GM23338 (cell line): ENCODE measurements around the gene ROBO3. TPM values are rescaled to one million over a fixed set of nuclear protein-coding genes. Genes with fewer than 3 reads are reported as not detected.

Source experiments
- ATAC-seq: fragments of 200-7000 bp; cut with Tn5 transposase; 3 replicates; pipeline ENCODE4 v1.9.1; 2020
- DNase-seq: peaks from one replicate; pipeline ENCODE4 v3.0.0-alpha.2; 2015; ENCODE audit warnings: low spot score
- H2AFZ ChIP-seq: fragments of 200-600 bp; sonication (generic); 2 replicates; pipeline ENCODE4 v1.8.0; 2016; ENCODE audit warnings: antibody characterized with exemption, mild to moderate bottlenecking, moderate library complexity
- H3F3A ChIP-seq: fragments of 200-600 bp; sonication (generic); replicated peaks from 2 replicates; pipeline ENCODE4 v1.8.0; 2017; ENCODE audit warnings: antibody characterized with exemption, mixed run types, low read depth
- H3K27ac ChIP-seq: fragments of 200-600 bp; sonication (generic); 2 replicates; pipeline ENCODE4 v1.6.1; 2016; ENCODE audit warnings: low read depth
- H3K27me3 ChIP-seq: fragments of 200-600 bp; sonication (generic); 2 replicates; pipeline ENCODE4 v1.8.0; 2016; ENCODE audit warnings: mild to moderate bottlenecking, mixed run types, moderate library complexity; ENCODE audit not compliant: insufficient read depth
- H3K36me3 ChIP-seq: fragments of 200-600 bp; sonication (generic); 2 replicates; pipeline ENCODE4 v1.8.0; 2016; ENCODE audit warnings: mild to moderate bottlenecking; ENCODE audit not compliant: insufficient read depth
- H3K4me1 ChIP-seq: fragments of 200-600 bp; sonication (generic); 2 replicates; pipeline ENCODE4 v1.8.0; 2016; ENCODE audit warnings: mild to moderate bottlenecking, moderate library complexity; ENCODE audit not compliant: insufficient read depth
- H3K4me2 ChIP-seq: fragments of 200-600 bp; sonication (generic); 2 replicates; pipeline ENCODE4 v1.7.1; 2017; ENCODE audit warnings: mixed run types
- H3K4me3 ChIP-seq: fragments of 200-600 bp; sonication (generic); 2 replicates; pipeline ENCODE4 v1.6.1; 2016; ENCODE audit warnings: mixed run types
- H3K79me2 ChIP-seq: fragments of 200-600 bp; sonication (generic); replicated peaks from 2 replicates; pipeline ENCODE4 v1.8.0; 2017; ENCODE audit warnings: mild to moderate bottlenecking; ENCODE audit not compliant: insufficient read depth
- H3K9me2 ChIP-seq: fragments of 200-600 bp; sonication (generic); 2 replicates; pipeline ENCODE4 v1.8.0; 2017; ENCODE audit not compliant: insufficient read depth
- H4K20me1 ChIP-seq: fragments of 200-600 bp; sonication (generic); replicated peaks from 2 replicates; pipeline ENCODE4 v1.8.0; 2017; ENCODE audit warnings: mild to moderate bottlenecking; ENCODE audit not compliant: insufficient read depth
- H3K27ac Mint-ChIP-seq: 2 replicates; pipeline ENCODE4 v1.8.0; 2020; ENCODE audit warnings: inconsistent platforms, mild to moderate bottlenecking, moderate library complexity, mixed read lengths
- H3K27me3 Mint-ChIP-seq: 3 replicates; pipeline ENCODE4 v1.8.0; 2022; ENCODE audit warnings: low read depth, mild to moderate bottlenecking, moderate library complexity, mixed read lengths, inconsistent platforms; ENCODE audit not compliant: insufficient read depth, poor library complexity
- H3K36me3 Mint-ChIP-seq: 3 replicates; pipeline ENCODE4 v1.8.0; 2021; ENCODE audit warnings: low read depth, mild to moderate bottlenecking, inconsistent platforms, moderate library complexity, mixed read lengths
- H3K4me1 Mint-ChIP-seq: 3 replicates; pipeline ENCODE4 v1.8.0; 2020; ENCODE audit warnings: mild to moderate bottlenecking, inconsistent platforms, mixed read lengths
- H3K4me3 Mint-ChIP-seq: 3 replicates; pipeline ENCODE4 v1.8.0; 2021; ENCODE audit warnings: moderate library complexity, mild to moderate bottlenecking, inconsistent platforms, mixed read lengths
- H3K9me3 Mint-ChIP-seq: 3 replicates; pipeline ENCODE4 v1.8.0; 2020; ENCODE audit warnings: moderate library complexity, mild to moderate bottlenecking, inconsistent platforms, mixed read lengths
- CREB1 ChIP-seq: fragments of 250-450 bp; sonication (Bioruptor Pico); IDR thresholded peaks from 2 replicates; pipeline ENCODE4 v1.5.0; 2020; ENCODE audit warnings: low read depth, mild to moderate bottlenecking, moderate library complexity
- EZH2phosphoT487 ChIP-seq: fragments of 200-600 bp; sonication (generic); IDR thresholded peaks from one replicate; pipeline ENCODE4 v1.8.1; 2018; ENCODE audit warnings: antibody characterized with exemption; ENCODE audit not compliant: unreplicated experiment
- JUNB ChIP-seq: IDR thresholded peaks from one replicate; pipeline ENCODE4 v1.6.1; 2016; ENCODE audit warnings: antibody characterized with exemption; ENCODE audit not compliant: unreplicated experiment
- NANOG ChIP-seq: IDR thresholded peaks from 2 replicates; pipeline ENCODE4 v1.6.1; 2016; ENCODE audit warnings: antibody characterized with exemption, borderline replicate concordance
- POLR2AphosphoS5 ChIP-seq: IDR thresholded peaks from 2 replicates; pipeline ENCODE4 v1.6.1; 2016; ENCODE audit warnings: antibody characterized with exemption, low read depth
- ZNF331 ChIP-seq: fragments of 250-450 bp; sonication (Bioruptor Pico); IDR thresholded peaks from 2 replicates; pipeline ENCODE4 v1.5.0; 2020; ENCODE audit warnings: low read depth, mild to moderate bottlenecking, moderate library complexity
- polyA plus RNA-seq: library from polyadenylated mRNA; unstranded; fragments of >200 nt; fragmentation: Nextera tagmentation; extraction: Ambion mirVana; gene quantifications from 2 replicates; pipeline ENCODE4 v1.2.1, GENCODE V29; 2016
- total RNA-seq: library from RNA; depleted of rRNA; stranded (reverse); fragments of >200 nt; shearing (Covaris generic); gene quantifications from 2 replicates; pipeline ENCODE4 v1.2.3, GENCODE V29; 2014
- TF ChIP-seq, protein P1 (sequence below): IDR thresholded peaks from one replicate; pipeline ENCODE4 v1.6.1; 2018; ENCODE audit warnings: antibody characterized with exemption; ENCODE audit not compliant: unreplicated experiment
- TF ChIP-seq, protein P2 (sequence below): IDR thresholded peaks from 2 replicates; pipeline ENCODE4 v1.6.1; 2016; ENCODE audit warnings: antibody characterized with exemption
- TF ChIP-seq, protein P3 (sequence below): fragments of 250-450 bp; sonication (Bioruptor Pico); IDR thresholded peaks from 2 replicates; pipeline ENCODE4 v1.5.0; 2020; ENCODE audit warnings: mild to moderate bottlenecking, moderate library complexity

The ROBO3 gene
- total and polyA plus RNA-seq, 2 experiments from 2014 or later = 17.0 to 21.4 TPM

DNA sequence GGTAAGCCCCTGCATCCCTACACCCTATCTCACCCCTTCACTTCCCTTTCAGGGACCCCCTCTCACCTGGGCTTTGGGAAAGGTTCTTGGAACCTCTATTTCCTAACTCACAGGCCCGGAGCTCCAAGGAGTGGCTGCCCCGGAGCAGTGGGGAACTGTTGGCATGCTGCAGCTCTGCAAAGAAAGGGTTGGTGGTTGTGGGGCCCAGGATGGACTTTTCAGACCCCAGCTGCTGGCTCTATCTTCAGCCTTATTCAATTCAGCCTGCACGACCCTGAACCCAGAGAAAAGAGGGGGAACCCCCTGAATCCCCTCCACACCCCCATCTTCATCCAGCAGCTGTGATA, 22.4 kb downstream of the ROBO3 start (continued):
- TF ChIP-seq, protein P1, sequence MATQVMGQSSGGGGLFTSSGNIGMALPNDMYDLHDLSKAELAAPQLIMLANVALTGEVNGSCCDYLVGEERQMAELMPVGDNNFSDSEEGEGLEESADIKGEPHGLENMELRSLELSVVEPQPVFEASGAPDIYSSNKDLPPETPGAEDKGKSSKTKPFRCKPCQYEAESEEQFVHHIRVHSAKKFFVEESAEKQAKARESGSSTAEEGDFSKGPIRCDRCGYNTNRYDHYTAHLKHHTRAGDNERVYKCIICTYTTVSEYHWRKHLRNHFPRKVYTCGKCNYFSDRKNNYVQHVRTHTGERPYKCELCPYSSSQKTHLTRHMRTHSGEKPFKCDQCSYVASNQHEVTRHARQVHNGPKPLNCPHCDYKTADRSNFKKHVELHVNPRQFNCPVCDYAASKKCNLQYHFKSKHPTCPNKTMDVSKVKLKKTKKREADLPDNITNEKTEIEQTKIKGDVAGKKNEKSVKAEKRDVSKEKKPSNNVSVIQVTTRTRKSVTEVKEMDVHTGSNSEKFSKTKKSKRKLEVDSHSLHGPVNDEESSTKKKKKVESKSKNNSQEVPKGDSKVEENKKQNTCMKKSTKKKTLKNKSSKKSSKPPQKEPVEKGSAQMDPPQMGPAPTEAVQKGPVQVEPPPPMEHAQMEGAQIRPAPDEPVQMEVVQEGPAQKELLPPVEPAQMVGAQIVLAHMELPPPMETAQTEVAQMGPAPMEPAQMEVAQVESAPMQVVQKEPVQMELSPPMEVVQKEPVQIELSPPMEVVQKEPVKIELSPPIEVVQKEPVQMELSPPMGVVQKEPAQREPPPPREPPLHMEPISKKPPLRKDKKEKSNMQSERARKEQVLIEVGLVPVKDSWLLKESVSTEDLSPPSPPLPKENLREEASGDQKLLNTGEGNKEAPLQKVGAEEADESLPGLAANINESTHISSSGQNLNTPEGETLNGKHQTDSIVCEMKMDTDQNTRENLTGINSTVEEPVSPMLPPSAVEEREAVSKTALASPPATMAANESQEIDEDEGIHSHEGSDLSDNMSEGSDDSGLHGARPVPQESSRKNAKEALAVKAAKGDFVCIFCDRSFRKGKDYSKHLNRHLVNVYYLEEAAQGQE = no peak
- TF ChIP-seq CREB1 = no peak
- no peak for TF ChIP-seq NANOG
- TF ChIP-seq, protein P2, sequence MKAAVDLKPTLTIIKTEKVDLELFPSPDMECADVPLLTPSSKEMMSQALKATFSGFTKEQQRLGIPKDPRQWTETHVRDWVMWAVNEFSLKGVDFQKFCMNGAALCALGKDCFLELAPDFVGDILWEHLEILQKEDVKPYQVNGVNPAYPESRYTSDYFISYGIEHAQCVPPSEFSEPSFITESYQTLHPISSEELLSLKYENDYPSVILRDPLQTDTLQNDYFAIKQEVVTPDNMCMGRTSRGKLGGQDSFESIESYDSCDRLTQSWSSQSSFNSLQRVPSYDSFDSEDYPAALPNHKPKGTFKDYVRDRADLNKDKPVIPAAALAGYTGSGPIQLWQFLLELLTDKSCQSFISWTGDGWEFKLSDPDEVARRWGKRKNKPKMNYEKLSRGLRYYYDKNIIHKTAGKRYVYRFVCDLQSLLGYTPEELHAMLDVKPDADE = no peak
- TF ChIP-seq JUNB = no peak
- no peak for TF ChIP-seq POLR2AphosphoS5
- TF ChIP-seq ZNF331 = no peak

DNA sequence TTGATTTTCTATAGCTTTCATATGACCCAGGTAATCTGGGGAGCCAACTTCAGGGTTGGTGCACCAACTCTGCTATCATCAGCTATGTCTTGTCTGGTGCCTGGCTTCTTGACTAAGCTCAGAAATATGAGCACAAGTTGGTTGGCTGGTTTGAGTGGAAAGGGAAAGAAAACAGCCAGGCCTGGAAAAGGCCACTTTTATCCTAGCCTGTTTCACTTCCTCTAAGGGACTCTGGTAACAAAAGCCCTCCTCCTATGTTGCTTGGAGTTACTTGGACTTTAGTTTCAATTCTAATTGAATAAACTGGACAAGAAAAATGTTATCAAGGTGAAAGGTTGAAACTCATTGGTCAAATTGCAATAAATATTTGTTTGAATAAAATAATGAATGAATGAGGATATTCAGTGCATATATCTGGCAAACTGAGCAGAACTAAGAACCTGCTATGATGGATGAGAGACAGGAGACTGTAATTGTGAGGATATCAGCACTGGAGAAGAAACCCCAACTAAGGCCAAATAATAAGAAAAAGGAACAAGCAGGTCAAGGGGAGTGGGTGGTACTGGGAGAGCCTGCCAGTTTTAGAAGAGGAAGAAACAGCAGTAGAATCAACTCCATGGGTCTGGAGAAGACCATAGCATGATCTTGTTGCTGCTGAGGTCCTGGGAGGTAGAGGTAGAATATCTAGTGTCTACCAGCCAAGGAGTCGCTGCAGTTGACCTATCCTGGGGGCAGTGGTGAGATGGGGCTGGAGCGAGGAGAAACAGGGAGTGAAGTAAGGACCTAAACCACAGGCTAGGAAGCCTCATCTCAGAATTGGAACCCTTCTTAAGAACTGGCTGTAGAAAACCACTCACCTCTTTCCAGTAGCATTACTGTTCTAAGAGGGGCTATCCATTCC, 24.2 kb downstream of the ROBO3 start:
- Mint-ChIP-seq H3K36me3 (no peaks in the 10 kb centered on the region; the same call in 2 of the 3 replicates), H3K27me3 (peaks cover 10% of the 10 kb centered on the region), H3K4me1 (peaks cover 2% of the 10 kb centered on the region; the same call in 2 of the 3 replicates), H3K4me3 (no peak overlapping the region), H3K27ac (no peak overlapping the region), H3K9me3 (no peaks in the 10 kb centered on the region)
- Histone ChIP-seq H3K4me1 (no peaks in the 10 kb centered on the region), H3K4me3 (no peak overlapping the region), H3K79me2 (no peaks in the 10 kb centered on the region), H3K9me2 (no peaks in the 10 kb centered on the region), H3K36me3 (no peaks in the 10 kb centered on the region), H4K20me1 (no peaks in the 10 kb centered on the region), H2AFZ (no peak overlapping the region), H3K27ac (no peak overlapping the region), H3F3A (no peaks in the 10 kb centered on the region), H3K27me3 (0 out of 2 replicates have a peak, but pooled peaks cover 10% of the 10 kb centered on the region), H3K4me2 (no peak overlapping the region)
- ATAC-seq (no peak), DNase-seq (no peak)
- TF ChIP-seq JUNB (no peak), EZH2phosphoT487 (no peak)
- TF ChIP-seq, protein P3, sequence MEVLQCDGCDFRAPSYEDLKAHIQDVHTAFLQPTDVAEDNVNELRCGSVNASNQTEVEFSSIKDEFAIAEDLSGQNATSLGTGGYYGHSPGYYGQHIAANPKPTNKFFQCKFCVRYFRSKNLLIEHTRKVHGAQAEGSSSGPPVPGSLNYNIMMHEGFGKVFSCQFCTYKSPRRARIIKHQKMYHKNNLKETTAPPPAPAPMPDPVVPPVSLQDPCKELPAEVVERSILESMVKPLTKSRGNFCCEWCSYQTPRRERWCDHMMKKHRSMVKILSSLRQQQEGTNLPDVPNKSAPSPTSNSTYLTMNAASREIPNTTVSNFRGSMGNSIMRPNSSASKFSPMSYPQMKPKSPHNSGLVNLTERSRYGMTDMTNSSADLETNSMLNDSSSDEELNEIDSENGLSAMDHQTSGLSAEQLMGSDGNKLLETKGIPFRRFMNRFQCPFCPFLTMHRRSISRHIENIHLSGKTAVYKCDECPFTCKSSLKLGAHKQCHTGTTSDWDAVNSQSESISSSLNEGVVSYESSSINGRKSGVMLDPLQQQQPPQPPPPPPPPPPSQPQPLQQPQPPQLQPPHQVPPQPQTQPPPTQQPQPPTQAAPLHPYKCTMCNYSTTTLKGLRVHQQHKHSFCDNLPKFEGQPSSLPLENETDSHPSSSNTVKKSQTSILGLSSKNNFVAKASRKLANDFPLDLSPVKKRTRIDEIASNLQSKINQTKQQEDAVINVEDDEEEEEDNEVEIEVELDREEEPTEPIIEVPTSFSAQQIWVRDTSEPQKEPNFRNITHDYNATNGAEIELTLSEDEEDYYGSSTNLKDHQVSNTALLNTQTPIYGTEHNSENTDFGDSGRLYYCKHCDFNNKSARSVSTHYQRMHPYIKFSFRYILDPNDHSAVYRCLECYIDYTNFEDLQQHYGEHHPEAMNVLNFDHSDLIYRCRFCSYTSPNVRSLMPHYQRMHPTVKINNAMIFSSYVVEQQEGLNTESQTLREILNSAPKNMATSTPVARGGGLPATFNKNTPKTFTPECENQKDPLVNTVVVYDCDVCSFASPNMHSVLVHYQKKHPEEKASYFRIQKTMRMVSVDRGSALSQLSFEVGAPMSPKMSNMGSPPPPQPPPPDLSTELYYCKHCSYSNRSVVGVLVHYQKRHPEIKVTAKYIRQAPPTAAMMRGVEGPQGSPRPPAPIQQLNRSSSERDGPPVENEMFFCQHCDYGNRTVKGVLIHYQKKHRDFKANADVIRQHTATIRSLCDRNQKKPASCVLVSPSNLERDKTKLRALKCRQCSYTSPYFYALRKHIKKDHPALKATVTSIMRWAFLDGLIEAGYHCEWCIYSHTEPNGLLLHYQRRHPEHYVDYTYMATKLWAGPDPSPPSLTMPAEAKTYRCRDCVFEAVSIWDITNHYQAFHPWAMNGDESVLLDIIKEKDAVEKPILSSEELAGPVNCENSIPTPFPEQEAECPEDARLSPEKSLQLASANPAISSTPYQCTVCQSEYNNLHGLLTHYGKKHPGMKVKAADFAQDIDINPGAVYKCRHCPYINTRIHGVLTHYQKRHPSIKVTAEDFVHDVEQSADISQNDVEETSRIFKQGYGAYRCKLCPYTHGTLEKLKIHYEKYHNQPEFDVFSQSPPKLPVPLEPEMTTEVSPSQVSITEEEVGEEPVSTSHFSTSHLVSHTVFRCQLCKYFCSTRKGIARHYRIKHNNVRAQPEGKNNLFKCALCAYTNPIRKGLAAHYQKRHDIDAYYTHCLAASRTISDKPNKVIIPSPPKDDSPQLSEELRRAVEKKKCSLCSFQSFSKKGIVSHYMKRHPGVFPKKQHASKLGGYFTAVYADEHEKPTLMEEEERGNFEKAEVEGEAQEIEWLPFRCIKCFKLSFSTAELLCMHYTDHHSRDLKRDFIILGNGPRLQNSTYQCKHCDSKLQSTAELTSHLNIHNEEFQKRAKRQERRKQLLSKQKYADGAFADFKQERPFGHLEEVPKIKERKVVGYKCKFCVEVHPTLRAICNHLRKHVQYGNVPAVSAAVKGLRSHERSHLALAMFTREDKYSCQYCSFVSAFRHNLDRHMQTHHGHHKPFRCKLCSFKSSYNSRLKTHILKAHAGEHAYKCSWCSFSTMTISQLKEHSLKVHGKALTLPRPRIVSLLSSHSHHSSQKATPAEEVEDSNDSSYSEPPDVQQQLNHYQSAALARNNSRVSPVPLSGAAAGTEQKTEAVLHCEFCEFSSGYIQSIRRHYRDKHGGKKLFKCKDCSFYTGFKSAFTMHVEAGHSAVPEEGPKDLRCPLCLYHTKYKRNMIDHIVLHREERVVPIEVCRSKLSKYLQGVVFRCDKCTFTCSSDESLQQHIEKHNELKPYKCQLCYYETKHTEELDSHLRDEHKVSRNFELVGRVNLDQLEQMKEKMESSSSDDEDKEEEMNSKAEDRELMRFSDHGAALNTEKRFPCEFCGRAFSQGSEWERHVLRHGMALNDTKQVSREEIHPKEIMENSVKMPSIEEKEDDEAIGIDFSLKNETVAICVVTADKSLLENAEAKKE = no peak
